ENCODE measurements around the gene ZNF236.
"Not testable (repeated sequence)": the region's sequence is repeated elsewhere in the genome, so short reads cannot be mapped to it uniquely, and the experiment has no call there.

Gene ZNF236

DNA sequence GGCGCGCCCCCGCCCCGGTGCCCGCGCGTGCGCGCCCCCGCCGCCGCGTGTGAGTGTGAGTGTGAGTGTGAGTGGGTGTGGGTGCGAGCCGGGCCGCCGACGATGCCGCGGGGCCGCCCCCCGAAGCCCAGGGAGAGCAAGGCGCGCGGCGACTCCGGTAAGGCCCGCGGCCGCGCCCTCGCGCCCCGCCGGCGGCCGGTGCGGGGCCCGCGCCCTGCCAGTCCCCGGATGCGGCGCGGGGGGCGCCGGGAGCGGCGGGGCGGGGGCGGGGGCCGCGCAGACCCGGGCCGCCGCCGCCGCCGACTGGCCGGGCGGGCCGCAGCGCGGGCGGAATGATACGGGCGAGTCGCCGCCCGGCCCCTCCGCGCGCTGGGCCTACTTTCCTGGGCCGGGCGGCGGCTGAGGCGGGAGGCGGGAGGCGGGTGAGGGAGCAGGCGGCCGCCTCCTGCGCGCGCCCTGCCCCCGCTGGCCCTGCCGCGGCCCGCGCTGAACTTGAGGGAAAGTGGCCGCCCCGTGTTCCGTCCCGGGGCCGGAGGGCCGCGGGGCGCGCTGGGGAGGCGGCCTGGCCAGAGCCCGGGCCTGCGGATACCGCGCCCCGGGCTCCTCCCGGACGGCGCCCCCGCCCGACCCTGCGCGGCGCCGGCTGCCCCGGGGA lies at the start of gene ZNF236:
ZNF236 (plus strand) TSS at position 52 of the 655 bp plus-strand sequence; CDS start at position 103, 51 bp downstream.
- DNase-seq (ENCODE audit: low read depth) = no peak

GRCh38 chr18:76772665-76773064 lies 49.7 kb upstream of the ZNF236 start:
- DNase-seq (ENCODE audit: low read depth) = no peak

DNA sequence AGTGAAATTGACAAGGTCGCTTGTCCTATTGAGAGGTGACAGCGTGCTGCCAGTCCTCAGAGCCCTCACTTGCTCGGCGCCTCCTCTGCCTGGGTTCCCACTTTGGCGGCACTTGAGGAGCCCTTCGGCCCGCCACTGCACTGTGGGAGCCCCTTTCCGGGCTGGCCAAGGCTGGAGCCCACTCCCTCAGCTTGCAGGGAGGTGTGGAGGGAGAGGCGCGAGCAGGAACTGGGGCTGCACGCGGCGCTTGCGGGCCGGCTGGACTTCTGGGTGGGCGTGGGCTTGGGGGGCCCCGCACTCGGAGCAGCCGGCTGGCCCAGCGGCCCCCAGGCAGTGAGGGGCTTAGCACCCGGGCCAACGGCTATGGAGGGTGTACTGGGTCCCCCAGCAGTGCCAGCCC lies 45.3 kb upstream of the ZNF236 start:
- DNase-seq (ENCODE audit: low read depth) = not testable (repeated sequence)

DNA sequence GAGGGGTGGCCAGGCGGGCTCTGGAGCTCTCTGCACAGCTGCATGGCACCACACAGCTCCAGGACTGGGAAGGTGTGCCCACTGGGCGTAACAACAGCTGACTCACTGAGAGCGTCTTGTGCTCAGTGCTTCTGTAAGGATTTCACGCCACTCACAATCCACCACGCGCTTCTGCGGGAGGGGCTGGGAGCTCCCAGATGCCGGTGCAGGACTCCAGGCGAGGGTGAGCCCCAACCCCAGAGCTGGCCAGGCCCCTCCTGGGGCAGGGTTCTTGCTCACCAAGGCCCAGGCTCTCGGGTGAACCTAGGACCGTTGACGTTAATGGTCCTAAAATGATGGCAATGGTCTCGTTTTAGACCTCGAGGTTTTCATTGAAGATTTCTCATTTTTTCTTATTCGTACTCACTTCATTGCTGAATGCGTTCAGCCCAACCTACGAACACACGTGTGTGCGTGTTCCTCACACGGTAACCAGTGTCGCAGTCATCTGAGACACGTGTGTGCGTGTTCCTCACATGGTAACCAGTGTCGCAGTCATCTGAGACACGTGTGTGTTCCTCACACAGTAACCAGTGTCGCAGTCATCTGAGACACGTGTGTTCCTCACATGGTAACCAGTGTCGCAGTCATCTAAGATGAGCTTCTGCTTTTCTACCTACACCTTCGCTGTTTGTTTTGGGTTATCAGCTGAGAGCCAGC lies 38.4 kb upstream of the ZNF236 start:
- no peak for DNase-seq (ENCODE audit: low read depth)

GRCh38 chr18:76785872-76786271 lies 36.5 kb upstream of the ZNF236 start:
- DNase-seq (ENCODE audit: low read depth) = no peak

DNA sequence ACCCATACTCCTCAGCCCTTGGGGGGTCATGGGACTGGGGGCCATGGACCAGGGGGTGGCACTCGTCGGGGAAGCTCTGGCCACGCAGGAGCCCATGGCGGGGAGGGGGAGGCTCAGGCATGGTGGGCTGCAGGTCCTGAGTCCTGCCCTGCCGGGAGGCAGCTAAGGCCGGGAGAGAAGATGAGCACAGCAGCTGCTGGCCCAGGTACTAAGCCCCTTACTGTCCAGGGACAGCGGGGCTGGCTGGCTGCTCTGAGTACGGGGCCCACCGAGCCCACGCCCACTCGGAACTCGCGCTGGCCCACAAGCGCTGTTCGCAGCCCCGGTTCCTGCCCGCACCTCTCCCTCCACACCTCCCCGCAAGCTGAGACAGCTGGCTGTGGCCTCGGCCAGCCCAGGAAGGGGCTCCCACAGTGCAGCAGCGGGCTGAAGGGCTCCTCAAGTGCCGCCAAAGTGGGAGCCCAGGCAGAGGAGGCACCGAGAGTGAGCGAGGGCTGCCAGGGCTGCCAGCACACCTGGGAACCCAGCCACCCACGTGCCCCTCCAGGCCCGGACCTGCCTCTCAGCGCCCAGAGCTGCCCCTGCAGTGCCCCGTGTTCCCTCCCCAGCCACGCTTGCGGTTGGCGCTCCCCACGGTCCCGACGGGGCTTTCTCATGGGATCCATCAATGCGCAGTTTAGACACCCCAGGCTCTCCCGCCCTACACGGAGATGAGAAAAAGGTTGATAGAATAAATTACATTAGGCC lies 33.6 kb upstream of the ZNF236 start:
- no peak for DNase-seq (ENCODE audit: low read depth)

DNA sequence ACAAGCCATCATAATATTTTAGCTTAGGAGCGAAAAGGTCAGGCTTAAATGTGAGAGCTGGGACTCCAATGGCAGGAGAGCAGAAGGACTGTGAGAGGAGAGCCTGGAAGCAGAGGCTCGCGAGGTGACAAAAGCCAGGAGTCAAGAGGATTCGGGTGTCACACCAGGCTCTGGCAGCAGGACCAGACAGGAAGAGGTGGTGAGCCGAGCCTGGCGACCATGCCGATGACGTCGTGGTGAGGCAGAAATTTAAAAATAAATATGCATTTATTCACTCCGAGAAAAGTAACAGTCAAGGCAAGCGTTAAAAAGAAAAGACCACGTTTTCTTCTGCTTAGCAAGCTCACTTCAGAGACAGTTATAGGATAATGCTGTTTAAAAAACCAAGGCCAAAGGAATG lies 31.3 kb upstream of the ZNF236 start:
- no peak for DNase-seq (ENCODE audit: low read depth)

DNA sequence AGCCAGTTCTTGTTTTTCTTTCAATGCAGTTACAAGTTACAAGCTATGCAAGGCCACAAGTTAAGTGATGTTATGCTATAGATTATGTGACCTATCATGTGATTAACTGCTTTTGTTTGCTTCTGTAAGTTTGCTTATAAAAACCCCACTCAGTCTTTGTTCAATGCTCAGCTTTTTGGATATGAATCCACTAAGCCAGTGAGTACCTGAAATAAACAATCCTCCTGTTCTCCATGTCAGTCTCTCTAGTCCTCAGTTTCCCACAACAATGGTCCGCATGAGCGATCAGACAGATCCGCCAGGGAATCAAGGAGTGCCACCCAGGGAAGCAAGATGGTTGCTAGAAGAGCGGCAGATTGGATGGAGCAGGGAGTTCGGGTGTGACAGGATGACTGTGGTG lies 30.7 kb upstream of the ZNF236 start:
- DNase-seq (ENCODE audit: low read depth) = no peak

DNA sequence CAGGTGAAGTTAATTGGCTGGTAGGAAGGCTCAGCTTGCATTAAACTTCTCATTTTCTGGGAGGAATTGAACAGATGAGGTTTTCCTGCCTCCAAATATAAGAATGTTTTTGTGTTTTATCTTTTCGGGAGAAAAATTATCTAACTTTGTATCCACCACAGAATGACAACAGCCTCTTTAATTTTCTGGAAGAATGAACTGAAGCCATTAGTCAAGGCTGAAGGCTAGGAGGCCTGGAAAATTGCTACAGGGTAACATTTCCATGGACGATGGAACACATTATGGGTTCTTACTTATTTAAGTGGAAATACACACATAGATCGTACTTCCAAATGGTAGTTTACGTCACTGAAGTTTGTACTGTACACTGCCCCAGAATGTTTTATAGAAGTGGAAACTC lies 28.0 kb upstream of the ZNF236 start:
- DNase-seq (ENCODE audit: low read depth) = no peak

- DNase-seq (ENCODE audit: low read depth) = no peak
These were observed 20.5 kb upstream of the ZNF236 start for GRCh38 chr18:76801567-76802505.

DNA sequence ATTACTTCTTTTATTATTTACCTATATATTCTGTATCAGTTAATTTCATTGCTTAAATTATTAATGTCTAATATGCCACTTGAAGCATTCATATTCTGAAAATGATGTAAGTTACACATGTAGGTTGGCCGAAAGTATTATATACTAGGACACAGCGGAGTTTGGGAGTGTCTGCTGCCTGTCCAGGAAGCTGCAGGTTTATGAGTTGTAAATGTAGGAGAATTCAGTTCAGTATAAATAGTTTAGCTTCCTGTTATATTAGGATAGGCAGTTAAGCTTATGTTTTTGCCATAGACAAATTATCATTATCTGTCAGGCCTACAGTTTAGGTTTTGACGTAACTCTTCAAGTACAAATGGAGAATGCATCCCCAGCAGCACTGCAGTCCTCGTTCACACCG lies 18.9 kb upstream of the ZNF236 start:
- no peak for DNase-seq (ENCODE audit: low read depth)

DNA sequence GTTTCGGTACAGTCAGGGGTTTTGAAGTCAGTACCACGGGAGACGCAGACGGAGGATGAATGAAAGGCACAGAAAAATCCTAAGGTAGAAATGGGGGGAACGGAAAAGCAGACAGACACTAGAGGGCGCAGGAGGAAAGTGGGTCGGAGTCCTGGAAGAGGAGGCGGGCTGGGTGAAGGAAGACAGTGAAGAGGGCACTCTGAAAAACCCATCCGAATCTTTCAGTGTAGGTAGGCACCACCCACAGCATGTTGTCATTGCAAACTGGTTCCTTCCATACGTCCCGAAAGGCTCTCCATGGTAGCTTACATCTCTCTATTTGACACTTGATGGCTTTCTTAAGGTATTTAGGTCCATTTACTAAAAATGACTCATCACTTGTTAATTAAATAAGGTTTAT lies 18.5 kb upstream of the ZNF236 start:
- DNase-seq (ENCODE audit: low read depth) = no peak

DNA sequence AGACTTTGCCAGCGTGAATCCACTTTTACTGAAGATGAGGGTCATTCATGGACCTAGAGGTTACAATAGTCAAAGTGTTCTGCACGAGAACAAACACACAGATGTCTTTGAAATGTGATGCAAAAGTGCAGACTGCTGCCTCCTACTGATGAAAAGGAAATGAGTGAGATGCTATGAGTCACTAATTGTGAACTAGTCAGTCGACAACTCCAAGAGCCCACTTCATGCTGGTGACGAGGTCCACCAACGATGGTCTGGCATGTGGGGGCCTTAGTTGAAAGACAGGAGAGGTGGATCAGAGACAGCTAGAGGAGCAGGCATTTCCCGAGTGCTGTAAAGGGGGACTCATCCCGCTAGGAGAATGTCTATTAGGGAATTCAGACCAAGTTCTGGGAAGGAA lies 17.1 kb upstream of the ZNF236 start:
- no peak for DNase-seq (ENCODE audit: low read depth)

- no peak for DNase-seq (ENCODE audit: low read depth)
These were observed 16.1 kb upstream of the ZNF236 start for GRCh38 chr18:76806301-76806700.

DNA sequence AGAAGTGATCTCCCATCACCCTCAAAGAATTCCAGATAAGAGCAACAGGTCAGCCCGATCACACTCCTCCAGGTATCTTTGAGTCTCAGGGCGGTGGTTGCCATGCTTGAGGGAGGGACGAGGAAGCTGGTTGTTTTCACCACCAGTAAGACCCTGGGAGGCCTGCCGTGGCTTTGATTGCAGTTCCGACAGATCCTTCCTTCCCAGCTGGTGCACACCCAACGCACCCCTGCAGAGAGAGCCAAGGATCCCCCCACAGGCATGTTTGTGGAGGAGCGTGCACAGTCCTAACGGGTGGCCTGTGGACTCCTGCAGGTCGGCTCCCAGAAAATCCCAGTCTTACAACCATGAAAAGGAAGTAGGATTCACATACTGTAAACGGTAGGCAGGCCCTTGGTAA lies 13.8 kb upstream of the ZNF236 start:
- DNase-seq (ENCODE audit: low read depth) = no peak

DNA sequence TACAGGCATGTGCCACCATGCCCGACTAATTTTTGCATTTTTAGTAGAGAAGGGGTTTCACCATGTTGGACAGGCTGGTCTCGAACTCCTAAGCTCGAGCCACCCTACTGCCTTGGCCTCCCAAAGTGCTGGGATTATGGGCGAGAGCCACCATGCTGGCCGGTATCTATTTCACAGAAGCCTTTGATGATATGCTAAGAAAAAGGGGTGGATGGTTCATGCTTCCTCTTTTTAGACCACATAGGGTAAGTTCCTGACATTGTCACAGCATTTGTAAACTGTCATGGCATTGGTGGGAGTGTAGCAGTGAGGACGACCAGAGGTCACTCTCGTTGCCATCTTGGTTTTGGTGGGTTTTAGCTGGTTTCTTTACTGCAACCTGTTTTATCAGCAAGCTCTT lies 10.8 kb upstream of the ZNF236 start:
- DNase-seq (ENCODE audit: low read depth) = not testable (repeated sequence)

DNA sequence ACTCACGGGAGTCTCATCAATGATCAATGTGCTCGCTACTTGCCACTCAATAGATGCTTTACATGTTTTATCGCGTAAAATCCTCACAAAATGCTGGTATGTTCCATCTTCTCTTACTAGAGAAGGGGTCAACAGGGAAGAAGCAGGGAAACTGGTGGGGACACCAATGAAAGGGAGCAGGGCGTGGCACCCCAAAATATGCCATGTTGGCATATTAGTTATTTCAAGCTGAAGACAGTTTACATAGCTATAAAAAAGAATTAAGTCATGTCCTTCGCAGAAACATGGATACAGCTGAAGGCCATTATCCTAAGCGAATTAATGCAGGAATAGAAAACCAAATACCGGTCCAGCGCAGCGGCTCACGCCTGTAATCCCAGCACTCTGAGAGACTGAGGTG lies 8.1 kb upstream of the ZNF236 start:
- no peak for DNase-seq (ENCODE audit: low read depth)

DNA sequence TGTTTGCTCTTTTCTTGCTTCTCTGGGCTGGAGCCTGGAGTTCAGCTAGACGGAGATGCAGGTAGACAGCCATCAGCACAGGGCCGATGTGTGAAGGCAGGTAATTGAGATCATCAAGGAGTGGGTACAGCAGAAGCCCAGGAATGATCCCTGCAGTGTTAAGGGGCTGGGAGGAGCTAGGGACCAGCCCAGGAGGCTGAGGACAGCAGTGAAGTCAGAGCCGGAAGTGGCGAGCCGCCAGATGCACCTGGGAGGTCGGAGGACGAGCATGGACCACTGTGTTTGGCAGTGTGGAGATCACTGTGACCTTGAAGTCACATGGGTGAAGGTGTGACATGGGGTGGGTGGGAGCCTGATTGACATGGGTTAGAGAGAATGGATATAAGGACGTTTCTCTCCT lies 6.2 kb upstream of the ZNF236 start:
- no peak for DNase-seq (ENCODE audit: low read depth)

DNA sequence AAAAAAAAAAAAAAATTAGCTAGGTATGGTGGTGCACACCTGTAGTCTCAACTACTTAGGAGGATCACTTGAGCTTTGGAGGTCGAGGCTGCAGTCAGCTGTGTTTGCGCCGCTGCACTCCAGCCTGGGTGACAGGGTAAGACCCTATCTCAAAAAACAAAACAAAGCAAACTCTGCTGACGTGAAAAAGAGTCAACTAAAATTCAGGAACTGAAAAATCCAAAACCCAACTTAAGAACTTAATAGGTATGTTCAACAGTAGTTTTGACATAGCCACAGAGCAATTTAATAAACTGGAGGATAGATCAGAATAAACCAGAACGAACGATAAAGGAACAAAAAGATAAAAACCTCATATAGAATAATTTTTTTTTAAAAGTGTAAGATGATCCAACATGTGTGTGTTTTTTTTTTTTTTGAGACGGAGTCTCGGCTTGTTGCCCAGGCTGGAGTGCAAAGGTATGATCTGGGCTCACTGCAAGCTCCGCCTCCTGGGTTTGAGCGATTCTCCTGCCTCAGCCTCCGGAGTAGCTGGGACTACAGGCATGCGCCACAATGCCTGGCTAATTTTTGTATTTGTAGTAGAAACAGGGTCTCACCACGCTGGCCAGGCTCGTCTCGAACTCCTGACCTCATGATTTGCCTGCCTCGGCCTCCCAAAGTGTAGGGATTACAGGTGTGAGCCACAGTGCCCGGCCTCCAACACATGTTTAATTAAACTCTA lies 4.3 kb upstream of the ZNF236 start:
- no peak for DNase-seq (ENCODE audit: low read depth)

DNA sequence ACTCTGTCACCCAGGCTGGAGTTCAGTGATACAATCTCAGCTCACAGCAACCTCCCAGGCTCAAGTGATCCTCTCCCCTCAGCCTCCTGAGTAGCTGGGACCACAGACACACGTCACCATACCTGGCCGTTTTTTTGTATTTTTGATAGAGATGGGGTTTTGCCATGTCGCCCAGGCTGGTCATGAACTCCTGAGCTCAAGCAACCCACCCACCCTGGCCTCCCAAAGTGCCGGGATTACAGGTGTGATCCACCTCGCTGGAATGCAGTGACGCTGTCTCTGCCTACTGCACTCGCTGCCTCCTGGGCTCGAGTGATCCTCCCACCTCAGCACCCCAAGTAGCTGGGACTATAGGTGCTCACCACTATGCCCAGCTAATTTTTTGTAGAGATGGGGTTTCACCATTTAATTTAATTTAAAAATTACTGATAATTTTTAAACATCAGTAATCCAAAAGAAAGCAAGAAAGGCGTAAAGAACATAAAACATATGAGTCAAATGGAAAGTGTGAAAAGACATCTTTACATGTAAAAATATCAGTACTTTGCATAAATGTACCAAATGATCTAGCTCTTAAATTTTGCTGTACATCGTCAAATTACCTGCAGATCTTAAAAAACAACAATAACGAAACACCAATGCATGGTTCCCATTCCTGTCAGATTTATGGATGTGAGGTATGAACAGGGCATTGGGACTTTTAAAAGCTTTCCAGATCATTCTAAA lies 2.8 kb upstream of the ZNF236 start:
- DNase-seq (ENCODE audit: low read depth) = no peak

- DNase-seq (ENCODE audit: low read depth) = no peak
These were observed 942 bp upstream of the ZNF236 start for GRCh38 chr18:76821356-76821874.

All from GM04503 (cell line).